Ovary (tissue), 9 donors: ENCODE data around the gene ARHGEF28. TPM values are rescaled to one million over a fixed set of nuclear protein-coding genes. Genes with fewer than 3 reads are reported as not detected.

ENCODE experiments used
- DNase-seq, 5 donors: peaks; one replicate each; pipeline ENCODE4 v3.0.0-alpha.2; 2019 to 2020
- H3K27ac ChIP-seq, 2 donors: fragments of 200-600 bp; one replicate each; pipeline versions ENCODE4 v1.5.1 to v1.8.0; 2019 to 2022
- H3K27me3 ChIP-seq: fragments of 200-600 bp; one replicate; pipeline ENCODE4 v1.8.0; 2022
- H3K36me3 ChIP-seq: fragments of 200-600 bp; sonication (generic); one replicate; pipeline ENCODE4 v1.5.1; 2019
- H3K4me1 ChIP-seq: one replicate; pipeline ENCODE4 v1.8.1; 2013; ENCODE audit warnings: mild to moderate bottlenecking, moderate library complexity; ENCODE audit not compliant: insufficient read depth
- H3K4me3 ChIP-seq: fragments of 200-600 bp; sonication (generic); one replicate; pipeline ENCODE4 v1.5.1; 2017
- H3K9me3 ChIP-seq, 2 donors: fragments of 200-600 bp in 1 of 2; sonication (generic) in 1 of 2; one replicate each; pipeline versions ENCODE4 v1.5.1 to v1.8.1; 2013 to 2019; ENCODE audit warnings: mild to moderate bottlenecking in 1 of 2, moderate library complexity in 1 of 2
- CTCF ChIP-seq, 3 donors: fragments of 450-650 bp in 2 of 3; fragments of 200-600 bp in 1 of 3; IDR thresholded peaks; one replicate each; pipeline versions ENCODE4 v1.5.1 to v1.8.0; 2016 to 2022; ENCODE audit warnings: antibody characterized with exemption in 3 of 3, mild to moderate bottlenecking in 1 of 3
- EP300 ChIP-seq: sonication (generic); formaldehyde crosslinking; IDR thresholded peaks from one replicate; pipeline ENCODE4 v1.6.1; 2017; ENCODE audit warnings: antibody characterized with exemption
- POLR2A ChIP-seq: fragments of 450-650 bp; IDR thresholded peaks from one replicate; pipeline ENCODE4 v1.6.1; 2017; ENCODE audit warnings: antibody characterized with exemption, mild to moderate bottlenecking, moderate library complexity
- WGBS, 3 donors: extraction: QIAGEN DNeasy Blood & Tissue Kit in 1 of 3; methylation state at CpG; one replicate each; pipeline versions ENCODE4 v1.1.5 to v1.1.7; 2013 to 2017; 5-methylcytosine and 5-hydroxymethylcytosine counted together
- intact Hi-C, 4 donors: fragments of 100-400 bp; cut with DNase I; formaldehyde crosslinking; loops; one replicate each; pipeline versions ENCODE4 v1.11.0 to v1.15.1; 2022 to 2023
- polyA plus RNA-seq, 2 donors: library from polyadenylated mRNA; stranded (reverse); fragments of 200-250 nt in 1 of 2; fragments of 350-450 nt in 1 of 2; fragmentation: Illumina TruSeq in 1 of 2; extraction: RNeasy Lipid Tissue Mini Kit (QIAGEN cat#74804) in 1 of 2; gene quantifications; one replicate each; pipeline ENCODE4 v1.2.3, GENCODE V29; 2013 to 2014
- total RNA-seq, 7 donors: library from RNA; depleted of rRNA in 2 of 7; stranded (reverse); fragments of >200 nt in 2 of 7; fragmentation: NEBNext Ultra II Directional in 3 of 7; extraction: Animal tissue kit (Norgen Biotek cat#: 25700) in 3 of 7; gene quantifications; one replicate each; pipeline versions ENCODE4 v1.1.0 to v1.2.4, GENCODE V29; 2016 to 2023
- donor health status: DM: no; HTN: no; CAD: no; lungs with moderate emphysema.
- donor health status: DM: no; HTN: no; CAD: no.
- donor health status: Bipolar disorder and iron deficiency.
- donor health status: DM: yes; HTN: yes; CAD: no.
- donor health status: DM: no; HTN: no; CAD: no.
- donor health status: DM: yes; HTN: yes; CAD: no.

Gene ARHGEF28
- total and polyA plus RNA-seq, 9 donors: 21.5 to 75.6 (median 35.0) TPM

- Histone ChIP-seq H3K36me3 (no peaks in the 10 kb centered on the region), H3K27ac (no peak overlapping the region), H3K4me3 (no peak overlapping the region), H3K9me3 (no peaks in the 10 kb centered on the region), H3K27me3 (peaks cover 2% of the 10 kb centered on the region), H3K4me1 (peaks cover 2% of the 10 kb centered on the region)
- intact Hi-C loops: no loop called here
- TF ChIP-seq CTCF (IDR thresholded peaks at IDR 0.05): no peak
- no peak for TF ChIP-seq EP300
- TF ChIP-seq POLR2A: no peak
- WGBS, 3 donors: 62 to 66% (median 65%) methylated on average over 1 of the region's 1 CpG
- no peak for DNase-seq
Measured at GRCh38 chr5:73838901-73839300, 212.9 kb downstream of the ARHGEF28 start.

GRCh38 chr5:73841641-73842040 lies 215.6 kb downstream of the ARHGEF28 start:
- no peaks in the 10 kb centered on the region for H3K36me3 ChIP-seq
- no peak overlapping the region for H3K27ac ChIP-seq
- intact Hi-C loops: no loop called here
- DNase-seq: no peak
- H3K27me3 ChIP-seq: no peaks in the 10 kb centered on the region
- H3K4me1 ChIP-seq: peaks cover 2% of the 10 kb centered on the region
- H3K4me3 ChIP-seq: no peak overlapping the region
- no peak for TF ChIP-seq EP300
- TF ChIP-seq CTCF (IDR thresholded peaks at IDR 0.05): no peak
- TF ChIP-seq POLR2A: no peak
- H3K9me3 ChIP-seq: no peaks in the 10 kb centered on the region

GRCh38 chr5:73844165-73844564 lies 218.2 kb downstream of the ARHGEF28 start:
- no peaks in the 10 kb centered on the region for H3K9me3 ChIP-seq
- intact Hi-C loops: no loop called here
- no peaks in the 10 kb centered on the region for H3K36me3 ChIP-seq
- no peak overlapping the region for H3K4me3 ChIP-seq
- H3K27me3 ChIP-seq: no peaks in the 10 kb centered on the region
- 92 to 93% (median 92%) methylated on average over 5 of the region's 5 CpGs for WGBS, 3 donors
- H3K4me1 ChIP-seq: no peaks in the 10 kb centered on the region
- no peak for TF ChIP-seq EP300
- no peak for DNase-seq
- no peak overlapping the region for H3K27ac ChIP-seq

- Histone ChIP-seq H3K36me3 (peaks cover 2% of the 10 kb centered on the region), H3K27me3 (no peaks in the 10 kb centered on the region), H3K4me1 (no peaks in the 10 kb centered on the region), H3K9me3 (no peaks in the 10 kb centered on the region), H3K4me3 (no peak overlapping the region), H3K27ac (no peak overlapping the region)
- intact Hi-C loops: no loop called here
- no peak for TF ChIP-seq EP300
- TF ChIP-seq CTCF (IDR thresholded peaks at IDR 0.05): no peak
- TF ChIP-seq POLR2A: no peak
- no peak for DNase-seq
- WGBS, 3 donors: 56 to 65% (median 60%) methylated on average over 2 of the region's 2 CpGs
Measured at GRCh38 chr5:73851471-73852181, 225.6 kb downstream of the ARHGEF28 start.

GRCh38 chr5:73853091-73853490 lies 227.1 kb downstream of the ARHGEF28 start:
- no peak overlapping the region for H3K27ac ChIP-seq
- WGBS, 3 donors: 84 to 86% (median 85%) methylated on average over 4 of the region's 4 CpGs
- no peaks in the 10 kb centered on the region for H3K27me3 ChIP-seq
- TF ChIP-seq CTCF (IDR thresholded peaks at IDR 0.05): no peak
- TF ChIP-seq EP300: no peak
- no peak for TF ChIP-seq POLR2A
- H3K9me3 ChIP-seq: no peaks in the 10 kb centered on the region
- H3K36me3 ChIP-seq: peaks cover 2% of the 10 kb centered on the region
- H3K4me3 ChIP-seq: no peak overlapping the region
- intact Hi-C loops: no loop called here
- no peaks in the 10 kb centered on the region for H3K4me1 ChIP-seq
- no peak for DNase-seq
